HepG2 (cell line): Measurements from ENCODE around the gene GGNBP2. TPM values are rescaled to one million over a fixed set of nuclear protein-coding genes. Genes with fewer than 3 reads are reported as not detected.

ENCODE experiments used
- ATAC-seq: fragments of 200-7000 bp; cut with Tn5 transposase; 3 replicates; pipeline ENCODE4 v1.9.1; 2020; ENCODE audit warnings: mild to moderate bottlenecking, moderate library complexity
- BruUV-seq: library from RNA; stranded (reverse); fragments of 400-500 nt; replicated peaks from 2 replicates; lab custom pipeline; 2021; lab: Mats Ljungman, UMichigan
- CTCF ChIA-PET: fragments of 300-600 bp; formaldehyde crosslinking; extraction: SDS; loops from one replicate; lab custom pipeline; 2021; ENCODE audit warnings: low total read pairs, inconsistent platforms, low intra/inter-chr PET ratio; lab: Yijun Ruan, JAX
- POLR2A ChIA-PET: fragments of 350-600 bp; sonication (Branson Sonifier 250); formaldehyde crosslinking; loops from one replicate; lab custom pipeline; 2020; ENCODE audit warnings: antibody characterized with exemption, inconsistent platforms; lab: Yijun Ruan, JAX
- DNase-seq: peaks from one replicate; pipeline ENCODE4 v3.0.0-alpha.2; 2015; ENCODE audit warnings: low spot score
- FAIRE-seq: peaks from 3 replicates; lab custom pipeline; 2011; peaks lifted over from hg19 to GRCh38; lab: Jason Lieb, UNC
- H2AFZ ChIP-seq: one replicate; pipeline ENCODE4 v1.6.1; 2011; ENCODE audit warnings: low read length, inconsistent platforms
- H3K27ac ChIP-seq: fragments of 300-600 bp; 3 replicates; pipeline ENCODE4 v1.8.0; 2011; ENCODE audit warnings: mixed run types, mild to moderate bottlenecking, mixed read lengths, low read length, inconsistent platforms; ENCODE audit not compliant: insufficient read depth; ENCODE audit errors: extremely low read length
- H3K27me3 ChIP-seq, 2 experiments: fragments of 200-600 bp in 1 of 2; 2 replicates in 1 of 2; 3 replicates in 1 of 2; pipeline versions ENCODE4 v1.6.0 to v1.8.0; 2011; ENCODE audit warnings: low read length in 2 of 2, mild to moderate bottlenecking in 2 of 2, moderate library complexity in 2 of 2, inconsistent platforms in 1 of 2; ENCODE audit not compliant: insufficient read depth in 2 of 2, control insufficient read depth in 1 of 2
- H3K36me3 ChIP-seq, 2 experiments: fragments of 200-600 bp in 1 of 2; replicated peaks in 1 of 2; 2 replicates in 1 of 2; 3 replicates in 1 of 2; pipeline versions ENCODE4 v1.5.1 to v1.8.0; 2011; ENCODE audit warnings: low read length in 2 of 2, inconsistent platforms in 1 of 2; ENCODE audit not compliant: insufficient read depth in 2 of 2, control insufficient read depth in 1 of 2
- H3K4me1 ChIP-seq: 2 replicates; pipeline ENCODE4 v1.5.1; 2012; ENCODE audit warnings: low read length, inconsistent platforms; ENCODE audit not compliant: insufficient read depth
- H3K4me2 ChIP-seq: 2 replicates; pipeline ENCODE4 v1.6.0; 2011; ENCODE audit warnings: low read depth, low read length, inconsistent platforms
- H3K4me3 ChIP-seq, 3 experiments: fragments of 200-600 bp in 1 of 3; sonication (generic), shearing (Covaris generic) in 1 of 3; replicated peaks in 1 of 3; 2 replicates each; pipeline ENCODE4 v1.5.1; 2011 to 2016; ENCODE audit warnings: low read length in 3 of 3, inconsistent platforms in 2 of 3, low read depth in 2 of 3, mild to moderate bottlenecking in 2 of 3, control low read depth in 1 of 3, mixed read lengths in 1 of 3; ENCODE audit not compliant: insufficient read depth in 1 of 3
- H3K79me2 ChIP-seq: one replicate; pipeline ENCODE4 v1.6.1; 2011; ENCODE audit warnings: low read length, inconsistent platforms; ENCODE audit not compliant: insufficient read depth
- H3K9ac ChIP-seq: 2 replicates; pipeline ENCODE4 v1.6.0; 2011; ENCODE audit warnings: mild to moderate bottlenecking, low read depth, low read length, inconsistent platforms; ENCODE audit not compliant: insufficient read depth
- H3K9me3 ChIP-seq: 2 replicates; pipeline ENCODE4 v1.5.1; 2012; ENCODE audit warnings: mild to moderate bottlenecking, low read length
- H4K20me1 ChIP-seq: 2 replicates; pipeline ENCODE4 v1.6.0; 2011; ENCODE audit warnings: inconsistent platforms, mild to moderate bottlenecking, low read length, moderate library complexity; ENCODE audit not compliant: insufficient read depth
- ASH2L ChIP-seq: fragments of 300-600, 200-600 bp; sonication (generic); IDR thresholded peaks from 2 replicates; pipeline ENCODE4 v1.7.0; 2017; ENCODE audit warnings: low read depth, mild to moderate bottlenecking, moderate library complexity, mixed read lengths, low read length; ENCODE audit not compliant: insufficient read length
- BCL6 ChIP-seq: IDR thresholded peaks from 2 replicates; pipeline ENCODE4 v1.6.1; 2016; ENCODE audit warnings: missing genetic modification reagents, missing compliant biosample characterization
- MLLT10 ChIP-seq: sonication (generic); formaldehyde crosslinking; IDR thresholded peaks from 2 replicates; pipeline ENCODE4 v1.4.0; 2020; ENCODE audit warnings: missing genetic modification reagents
- MXD4 ChIP-seq: IDR thresholded peaks from 2 replicates; pipeline ENCODE4 v1.6.1; 2016; ENCODE audit warnings: mild to moderate bottlenecking, missing biosample characterization, missing genetic modification reagents
- PHF8 ChIP-seq: sonication (generic); formaldehyde crosslinking; IDR thresholded peaks from 2 replicates; pipeline ENCODE4 v1.5.0; 2020; ENCODE audit warnings: missing genetic modification reagents
- RCOR2 ChIP-seq: IDR thresholded peaks from 2 replicates; pipeline ENCODE4 v1.6.1; 2016; ENCODE audit warnings: missing biosample characterization, missing genetic modification reagents
- RXRA ChIP-seq: sonication (generic); formaldehyde crosslinking; IDR thresholded peaks from 2 replicates; pipeline ENCODE4 v1.5.1; 2020; ENCODE audit warnings: missing genetic modification reagents
- ZNF12 ChIP-seq: sonication (generic); formaldehyde crosslinking; IDR thresholded peaks from 2 replicates; pipeline ENCODE4 v1.5.0; 2020; ENCODE audit warnings: missing genetic modification reagents
- ZNF274 ChIP-seq: sonication (generic); formaldehyde crosslinking; IDR thresholded peaks from 2 replicates; pipeline ENCODE4 v1.5.1; 2020; ENCODE audit warnings: mild to moderate bottlenecking, missing genetic modification reagents
- ZNF589 ChIP-seq: sonication (generic); formaldehyde crosslinking; conservative IDR thresholded peaks from 2 replicates; pipeline ENCODE4 v1.8.0; 2022; ENCODE audit warnings: mild to moderate bottlenecking, moderate library complexity, missing genetic modification reagents
- WGBS: methylation state at CpG from one replicate; pipeline ENCODE4 v1.1.6; 2017; ENCODE audit warnings: low lambda C conversion rate; 5-methylcytosine and 5-hydroxymethylcytosine counted together
- in situ Hi-C: cut with HindIII; loops from 2 replicates; pipeline ENCODE4 v1.10.0; 2017; ENCODE audit warnings: low pct_unique_long_range_greater_than_20kb; ENCODE audit not compliant: extremely low pct_ligation_motif_present
- intact Hi-C: fragments of 100-400 bp; cut with micrococcal nuclease; formaldehyde crosslinking; loops from one replicate; pipeline ENCODE4 v1.10.0; 2022; ENCODE audit not compliant: unreplicated experiment
- polyA plus RNA-seq, 8 experiments: library from polyadenylated mRNA; depleted of rRNA in 3 of 8; stranded (reverse) in 7 of 8; unstranded in 1 of 8; fragments of >200 nt; fragmentation: Illumina TruSeq in 4 of 8; extraction: Trizol in 4 of 8; gene quantifications; 2 replicates each; pipeline versions ENCODE4 v1.2.1 to v1.2.3, GENCODE V29; 2011 to 2016; ENCODE audit warnings: low read depth in 4 of 8, missing spikeins in 1 of 8, mixed read lengths in 1 of 8; ENCODE audit not compliant: insufficient read depth in 1 of 8
- total RNA-seq, 5 experiments: library from RNA; depleted of rRNA; stranded (reverse); fragments of >200 nt; fragmentation: Illumina TruSeq; extraction: Trizol; gene quantifications; 2 replicates each; pipeline ENCODE4 v1.2.3, GENCODE V29; 2016; ENCODE audit warnings: low read depth in 1 of 5
- TF ChIP-seq, protein P1 (sequence below): sonication (generic); formaldehyde crosslinking; IDR thresholded peaks from 2 replicates; pipeline ENCODE4 v1.9.0; 2022; ENCODE audit warnings: low read depth, missing genetic modification reagents
- TF ChIP-seq, protein P2 (sequence below): sonication (generic); formaldehyde crosslinking; IDR thresholded peaks from 2 replicates; pipeline ENCODE4 v1.5.0; 2020; ENCODE audit warnings: mild to moderate bottlenecking, missing genetic modification reagents
- TF ChIP-seq, protein P3 (sequence below): sonication (generic); formaldehyde crosslinking; IDR thresholded peaks from 2 replicates; pipeline ENCODE4 v1.9.0; 2021; ENCODE audit warnings: missing genetic modification reagents, borderline replicate concordance

GGNBP2 gene
- total and polyA plus RNA-seq, 2 of the 13 experiments (the other 11 are each of a cell fraction or from before 2014, with no cell fraction given), result 53.3 to 84.2 TPM

DNA sequence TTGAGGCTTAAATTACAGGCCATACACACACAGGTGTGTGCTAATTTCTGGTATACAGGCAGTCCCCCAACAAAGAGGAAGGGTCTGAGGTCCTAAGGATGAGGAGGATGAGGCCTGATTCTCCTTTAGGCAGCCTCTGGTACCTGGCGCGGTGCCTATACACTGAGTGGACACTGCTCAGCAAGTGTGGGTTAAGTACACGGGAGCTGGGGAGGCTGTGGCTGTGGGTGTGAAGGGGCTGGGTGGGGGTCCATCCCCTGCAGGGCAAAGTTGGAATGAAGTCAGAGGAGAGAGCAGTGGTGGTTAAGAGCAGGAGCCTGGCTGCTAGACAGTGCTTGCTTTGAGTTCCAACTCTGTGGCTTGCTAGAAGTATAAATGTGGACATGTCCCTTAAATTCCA lies 67.6 kb downstream of the GGNBP2 start (continued):
- TF ChIP-seq, protein P1, sequence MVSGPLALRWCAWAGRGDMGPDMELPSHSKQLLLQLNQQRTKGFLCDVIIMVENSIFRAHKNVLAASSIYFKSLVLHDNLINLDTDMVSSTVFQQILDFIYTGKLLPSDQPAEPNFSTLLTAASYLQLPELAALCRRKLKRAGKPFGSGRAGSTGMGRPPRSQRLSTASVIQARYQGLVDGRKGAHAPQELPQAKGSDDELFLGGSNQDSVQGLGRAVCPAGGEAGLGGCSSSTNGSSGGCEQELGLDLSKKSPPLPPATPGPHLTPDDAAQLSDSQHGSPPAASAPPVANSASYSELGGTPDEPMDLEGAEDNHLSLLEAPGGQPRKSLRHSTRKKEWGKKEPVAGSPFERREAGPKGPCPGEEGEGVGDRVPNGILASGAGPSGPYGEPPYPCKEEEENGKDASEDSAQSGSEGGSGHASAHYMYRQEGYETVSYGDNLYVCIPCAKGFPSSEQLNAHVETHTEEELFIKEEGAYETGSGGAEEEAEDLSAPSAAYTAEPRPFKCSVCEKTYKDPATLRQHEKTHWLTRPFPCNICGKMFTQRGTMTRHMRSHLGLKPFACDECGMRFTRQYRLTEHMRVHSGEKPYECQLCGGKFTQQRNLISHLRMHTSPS, result no peak
- no peak for TF ChIP-seq PHF8 (CRISPR knock-in tag)
- no peak for TF ChIP-seq ZNF12

DNA sequence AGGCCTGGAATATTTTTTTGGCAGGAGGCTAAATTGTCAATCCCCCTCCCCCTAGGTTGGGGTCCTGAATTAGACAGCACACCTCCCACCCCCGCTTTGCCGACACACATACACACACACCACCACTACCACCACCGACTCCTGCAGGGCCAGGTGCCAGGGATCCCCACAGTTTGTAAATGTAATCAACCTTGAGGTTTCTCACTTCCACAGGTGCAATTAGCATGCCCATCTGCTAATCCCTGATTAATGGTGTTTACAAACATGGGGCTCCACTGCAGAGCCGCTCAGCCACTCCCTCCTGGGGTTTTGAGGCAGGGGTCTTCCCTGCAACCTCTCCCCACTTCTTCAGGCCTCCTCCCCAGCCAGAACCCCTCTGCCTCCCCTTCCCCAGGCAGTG lies 68.4 kb downstream of the GGNBP2 start:
- Histone ChIP-seq H3K4me1 (no peaks in the 10 kb centered on the region), H3K4me2 (no peak overlapping the region), H3K27me3 (no peaks in the 10 kb centered on the region), H3K9ac (no peak overlapping the region), H3K27ac (no peak overlapping the region), H4K20me1 (no peaks in the 10 kb centered on the region), H3K36me3 (0 out of 5 replicates have a peak, but pooled peaks cover 0 to under 1% of the 10 kb centered on the region in 2 experiments), H3K9me3 (no peaks in the 10 kb centered on the region), H2AFZ (no peak overlapping the region), H3K4me3 (no peak overlapping the region), H3K79me2 (no peaks in the 10 kb centered on the region)
- ChIA-PET POLR2A (no interaction called here), CTCF (no interaction called here)
- DNase-seq (no peak), FAIRE-seq (no peak), ATAC-seq (no peak)
- in situ Hi-C loops, result loop anchor here (25.0 kb wide), 1 partner anchor 624 kb away; no protein-coding TSS in a partner anchor
- BruUV-seq, result no TSS peak
- 88% methylated on average over 4 of the region's 4 CpGs for WGBS
- intact Hi-C loops, result no loop called here
- TF ChIP-seq, protein P2, sequence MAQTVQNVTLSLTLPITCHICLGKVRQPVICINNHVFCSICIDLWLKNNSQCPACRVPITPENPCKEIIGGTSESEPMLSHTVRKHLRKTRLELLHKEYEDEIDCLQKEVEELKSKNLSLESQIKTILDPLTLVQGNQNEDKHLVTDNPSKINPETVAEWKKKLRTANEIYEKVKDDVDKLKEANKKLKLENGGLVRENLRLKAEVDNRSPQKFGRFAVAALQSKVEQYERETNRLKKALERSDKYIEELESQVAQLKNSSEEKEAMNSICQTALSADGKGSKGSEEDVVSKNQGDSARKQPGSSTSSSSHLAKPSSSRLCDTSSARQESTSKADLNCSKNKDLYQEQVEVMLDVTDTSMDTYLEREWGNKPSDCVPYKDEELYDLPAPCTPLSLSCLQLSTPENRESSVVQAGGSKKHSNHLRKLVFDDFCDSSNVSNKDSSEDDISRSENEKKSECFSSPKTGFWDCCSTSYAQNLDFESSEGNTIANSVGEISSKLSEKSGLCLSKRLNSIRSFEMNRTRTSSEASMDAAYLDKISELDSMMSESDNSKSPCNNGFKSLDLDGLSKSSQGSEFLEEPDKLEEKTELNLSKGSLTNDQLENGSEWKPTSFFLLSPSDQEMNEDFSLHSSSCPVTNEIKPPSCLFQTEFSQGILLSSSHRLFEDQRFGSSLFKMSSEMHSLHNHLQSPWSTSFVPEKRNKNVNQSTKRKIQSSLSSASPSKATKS (CRISPR knock-in tag), result no peak
- TF ChIP-seq RXRA (CRISPR knock-in tag) (no peak), ASH2L (no peak), MXD4 (CRISPR knock-in tag) (no peak), ZNF589 (no peak), MLLT10 (CRISPR knock-in tag) (no peak), RCOR2 (no peak), ZNF274 (CRISPR knock-in tag) (no peak), BCL6 (CRISPR knock-in tag) (no peak)
- TF ChIP-seq, protein P3, sequence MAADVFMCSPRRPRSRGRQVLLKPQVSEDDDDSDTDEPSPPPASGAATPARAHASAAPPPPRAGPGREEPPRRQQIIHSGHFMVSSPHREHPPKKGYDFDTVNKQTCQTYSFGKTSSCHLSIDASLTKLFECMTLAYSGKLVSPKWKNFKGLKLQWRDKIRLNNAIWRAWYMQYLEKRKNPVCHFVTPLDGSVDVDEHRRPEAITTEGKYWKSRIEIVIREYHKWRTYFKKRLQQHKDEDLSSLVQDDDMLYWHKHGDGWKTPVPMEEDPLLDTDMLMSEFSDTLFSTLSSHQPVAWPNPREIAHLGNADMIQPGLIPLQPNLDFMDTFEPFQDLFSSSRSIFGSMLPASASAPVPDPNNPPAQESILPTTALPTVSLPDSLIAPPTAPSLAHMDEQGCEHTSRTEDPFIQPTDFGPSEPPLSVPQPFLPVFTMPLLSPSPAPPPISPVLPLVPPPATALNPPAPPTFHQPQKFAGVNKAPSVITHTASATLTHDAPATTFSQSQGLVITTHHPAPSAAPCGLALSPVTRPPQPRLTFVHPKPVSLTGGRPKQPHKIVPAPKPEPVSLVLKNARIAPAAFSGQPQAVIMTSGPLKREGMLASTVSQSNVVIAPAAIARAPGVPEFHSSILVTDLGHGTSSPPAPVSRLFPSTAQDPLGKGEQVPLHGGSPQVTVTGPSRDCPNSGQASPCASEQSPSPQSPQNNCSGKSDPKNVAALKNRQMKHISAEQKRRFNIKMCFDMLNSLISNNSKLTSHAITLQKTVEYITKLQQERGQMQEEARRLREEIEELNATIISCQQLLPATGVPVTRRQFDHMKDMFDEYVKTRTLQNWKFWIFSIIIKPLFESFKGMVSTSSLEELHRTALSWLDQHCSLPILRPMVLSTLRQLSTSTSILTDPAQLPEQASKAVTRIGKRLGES (CRISPR knock-in tag), result no peak
